ENCODE results near the gene LTB4R. TPM values are rescaled to one million over a fixed set of nuclear protein-coding genes. Genes with fewer than 3 reads are reported as not detected.
A peak's percentile ranks its signal among the peaks of the same experiment; 100 is the strongest.

The LTB4R gene
- total RNA-seq, 1 donor from 2014 or later = 94.9 TPM

DNA sequence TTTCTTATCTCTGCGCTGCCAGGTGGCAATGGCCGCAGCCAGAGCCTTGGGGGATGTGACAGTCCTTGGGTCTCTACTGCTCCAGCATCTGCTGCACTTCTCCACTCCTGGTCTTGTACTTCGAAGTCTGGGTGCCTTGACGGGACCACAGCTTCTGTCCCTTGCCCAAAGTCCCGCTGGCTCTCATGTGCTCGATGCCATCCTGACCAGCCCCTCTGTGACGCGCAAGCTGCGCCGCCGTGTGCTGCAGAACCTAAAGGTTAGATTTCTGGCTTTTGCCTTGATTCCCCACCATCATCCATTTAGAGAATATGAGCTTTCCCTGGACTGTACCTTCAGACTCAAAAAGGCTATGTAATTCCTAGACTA is 7.3 kb upstream of the LTB4R start:
- ATAC-seq = no peak

DNA sequence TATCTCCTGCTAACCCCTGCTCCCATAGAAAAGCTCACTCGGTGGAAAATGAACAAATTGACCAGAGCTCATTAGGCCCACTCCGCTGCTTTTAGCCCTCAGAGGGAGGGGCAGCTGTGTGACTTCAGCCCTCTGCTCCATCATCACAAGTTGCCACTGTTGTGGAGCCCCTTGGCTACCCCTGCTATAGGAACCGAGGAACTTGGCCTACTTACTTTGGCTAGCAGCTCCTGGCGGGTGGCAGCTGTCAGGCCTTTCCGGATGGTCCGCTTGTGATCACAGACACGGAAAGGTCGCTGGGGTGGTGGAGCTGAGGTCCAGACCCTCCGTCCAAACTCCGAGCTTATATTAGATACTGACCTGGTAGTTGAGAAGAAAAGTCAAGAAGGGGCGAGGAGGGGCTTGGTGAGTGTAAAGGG is 4.1 kb upstream of the LTB4R start:
- no peak for ATAC-seq

DNA sequence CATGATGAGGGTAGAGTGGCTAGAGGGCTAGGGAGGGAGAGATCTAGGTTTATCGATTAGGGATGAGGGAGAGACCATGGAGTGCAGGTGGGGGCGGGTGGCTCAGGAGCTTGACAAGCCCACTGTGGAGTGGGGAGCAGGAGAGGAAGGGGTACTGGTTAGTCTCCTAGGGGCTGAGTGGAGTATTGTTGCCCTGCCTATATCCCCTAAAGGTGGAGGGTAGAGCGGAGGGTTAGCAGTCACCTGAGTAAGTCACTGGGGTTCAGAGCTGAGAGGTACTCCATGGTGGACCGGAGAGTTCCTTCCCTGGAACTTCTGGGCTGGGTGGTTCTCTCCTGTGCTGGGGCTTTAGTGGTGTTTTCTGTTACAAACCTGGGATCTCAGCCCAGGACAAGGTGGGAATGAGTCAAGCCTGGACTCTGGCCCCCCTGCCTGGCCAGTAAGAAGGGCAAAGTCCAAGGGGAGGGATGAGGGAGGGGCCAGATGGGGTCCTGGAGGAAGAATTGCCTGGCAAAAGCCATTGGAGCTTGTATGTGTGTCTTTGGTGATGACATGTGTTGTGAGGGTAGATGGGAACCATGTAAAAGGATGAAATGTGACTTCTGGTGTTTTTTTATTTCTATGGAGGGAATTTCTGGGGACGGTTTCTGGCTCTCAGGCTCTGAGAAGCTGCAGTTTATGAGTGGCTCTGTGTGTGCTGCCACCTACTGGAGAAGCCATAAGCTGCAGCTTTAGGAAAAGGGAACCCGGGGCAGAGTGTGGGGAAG is 3.5 kb upstream of the LTB4R start, which contains the start of gene CIDEB:
Gene CIDEB (minus strand): TSS at position 403 of the 767 bp plus-strand sequence. CDS start 119 bp downstream, at position 284.
- peak; percentile 8 for ATAC-seq

DNA sequence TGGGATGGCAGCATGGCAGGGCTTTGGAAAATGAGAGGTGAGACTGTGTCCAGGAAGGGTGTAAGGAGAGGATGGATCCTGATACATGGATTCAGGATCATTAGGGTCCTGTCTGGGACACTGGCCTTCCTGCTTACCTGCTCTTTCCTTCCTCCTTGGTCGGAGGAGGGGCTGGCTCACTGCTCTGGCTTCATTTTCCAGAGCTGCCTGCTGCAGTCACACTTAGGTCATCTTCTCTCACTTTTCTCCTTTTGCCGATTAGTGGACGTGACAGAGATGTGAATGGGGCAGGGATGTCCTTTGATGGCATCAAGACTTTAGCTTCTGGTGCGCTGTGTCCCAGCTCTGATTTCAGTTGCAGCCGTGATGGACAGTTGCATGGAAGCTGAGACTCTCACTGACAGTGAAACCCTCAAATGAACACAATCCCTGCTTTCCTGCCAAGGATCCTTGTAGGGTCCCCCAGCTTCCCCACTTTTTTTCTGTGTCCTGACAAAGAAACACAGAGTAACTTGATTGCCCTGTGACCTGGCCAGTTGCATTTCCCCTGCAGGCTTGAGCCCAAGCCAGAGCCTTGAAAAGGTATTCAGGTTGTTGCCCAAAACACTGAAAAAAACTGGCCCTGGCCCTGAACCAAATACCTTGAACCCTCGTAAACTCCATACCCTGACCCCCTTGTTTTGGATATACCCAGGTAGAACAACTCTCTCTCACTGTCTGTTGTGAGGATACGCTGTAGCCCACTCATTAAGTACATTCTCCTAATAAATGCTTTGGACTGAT is 2.8 kb upstream of the LTB4R start:
- ATAC-seq = no peak

DNA sequence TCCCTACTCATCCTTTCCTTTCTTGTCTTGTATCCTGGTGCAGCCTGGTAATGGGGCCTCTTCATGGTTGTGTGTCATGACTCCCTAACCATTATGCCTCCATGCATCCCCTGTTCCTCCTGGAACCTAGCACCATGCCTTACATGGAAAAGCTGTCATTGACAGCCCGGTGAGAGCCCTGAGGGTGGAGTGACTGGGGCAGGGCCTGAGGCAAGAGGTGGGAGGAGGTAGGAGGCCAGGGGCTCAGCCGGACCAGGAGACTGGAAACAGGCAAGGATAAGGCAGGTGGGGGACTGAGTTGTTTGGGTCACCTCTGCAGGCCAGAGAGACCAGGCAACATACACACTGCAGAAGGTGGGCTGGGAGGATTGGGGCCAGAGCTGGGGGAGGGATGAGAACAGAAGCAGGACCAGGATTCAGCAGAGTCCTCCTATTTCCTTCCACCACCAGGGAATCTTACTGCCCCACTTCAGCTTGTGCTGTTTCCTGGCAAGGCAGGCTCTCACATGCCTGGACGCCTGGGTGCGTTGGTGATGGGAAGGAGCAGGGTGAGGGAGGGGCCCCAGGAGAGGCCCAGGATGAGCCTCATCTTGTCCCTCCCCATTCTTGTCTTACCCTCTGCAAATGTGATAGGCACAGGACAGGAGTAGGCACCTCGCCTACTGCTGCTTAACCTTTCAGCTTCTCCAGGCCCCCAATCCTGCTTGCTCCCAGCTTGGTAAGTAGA is 1.6 kb upstream of the LTB4R start, which contains the start of gene LTB4R2:
Gene LTB4R2 (plus strand): TSS at position 603 of the 727 bp plus-strand sequence. CDS start 525 bp downstream, outside the sequence.
- ATAC-seq = peak; percentile 63

DNA sequence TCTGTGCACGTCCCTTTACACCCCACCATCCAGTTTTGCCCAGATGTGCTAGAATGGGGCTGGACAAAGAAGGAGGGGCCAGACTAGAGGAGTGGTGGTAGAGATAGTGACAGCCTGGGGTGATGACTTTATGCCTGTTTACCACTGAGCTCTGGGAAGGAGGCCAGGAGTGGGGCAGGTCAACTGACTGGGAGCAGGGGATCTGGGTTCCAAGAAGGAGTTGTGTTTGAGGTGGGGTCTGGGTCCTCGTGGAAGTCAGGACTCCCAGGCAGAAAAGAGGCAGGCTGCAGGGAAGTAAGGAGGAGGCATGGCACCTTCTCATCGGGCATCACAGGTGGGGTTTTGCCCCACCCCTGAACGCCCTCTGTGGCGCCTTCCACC is 1.0 kb upstream of the LTB4R start:
- peak; percentile 9 for ATAC-seq

DNA sequence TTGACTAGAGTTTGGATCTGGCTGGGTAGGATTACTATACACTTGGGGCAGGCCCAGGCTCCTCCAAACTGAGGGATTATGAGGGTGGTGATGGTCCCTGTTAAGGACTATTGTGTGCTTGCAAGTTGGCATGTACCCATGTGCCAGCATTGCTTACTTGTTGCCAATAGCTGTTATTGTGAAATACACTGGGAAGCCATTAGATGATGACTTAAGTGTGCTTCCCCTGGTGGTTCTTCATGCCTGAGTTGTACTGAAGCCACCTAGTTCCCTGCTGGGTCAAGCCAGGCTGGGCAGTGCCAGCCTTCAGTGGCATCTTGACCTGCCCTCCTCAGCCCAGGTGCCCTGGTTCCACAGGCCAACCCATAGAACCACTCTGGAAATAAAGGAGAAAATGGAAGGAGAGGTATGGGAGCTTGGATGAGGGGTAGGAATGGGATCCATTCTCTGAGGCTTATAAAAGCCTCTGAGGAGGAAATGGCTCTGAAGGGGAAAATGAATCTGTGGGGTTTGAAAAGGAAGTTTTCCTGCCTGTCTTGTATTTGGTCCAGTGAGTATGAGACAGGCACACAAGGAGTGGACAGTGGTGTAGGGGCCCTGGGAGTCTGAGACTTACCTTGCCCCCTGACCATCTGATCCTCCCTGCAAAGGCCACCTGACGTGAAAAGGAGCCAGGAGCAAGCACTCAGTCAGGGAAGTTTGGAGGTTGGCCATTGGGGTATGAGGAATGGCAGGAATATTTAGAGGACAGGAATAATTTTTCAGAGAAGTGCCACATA is 724 bp downstream of the LTB4R start:
- peak; percentile 2 for ATAC-seq

DNA sequence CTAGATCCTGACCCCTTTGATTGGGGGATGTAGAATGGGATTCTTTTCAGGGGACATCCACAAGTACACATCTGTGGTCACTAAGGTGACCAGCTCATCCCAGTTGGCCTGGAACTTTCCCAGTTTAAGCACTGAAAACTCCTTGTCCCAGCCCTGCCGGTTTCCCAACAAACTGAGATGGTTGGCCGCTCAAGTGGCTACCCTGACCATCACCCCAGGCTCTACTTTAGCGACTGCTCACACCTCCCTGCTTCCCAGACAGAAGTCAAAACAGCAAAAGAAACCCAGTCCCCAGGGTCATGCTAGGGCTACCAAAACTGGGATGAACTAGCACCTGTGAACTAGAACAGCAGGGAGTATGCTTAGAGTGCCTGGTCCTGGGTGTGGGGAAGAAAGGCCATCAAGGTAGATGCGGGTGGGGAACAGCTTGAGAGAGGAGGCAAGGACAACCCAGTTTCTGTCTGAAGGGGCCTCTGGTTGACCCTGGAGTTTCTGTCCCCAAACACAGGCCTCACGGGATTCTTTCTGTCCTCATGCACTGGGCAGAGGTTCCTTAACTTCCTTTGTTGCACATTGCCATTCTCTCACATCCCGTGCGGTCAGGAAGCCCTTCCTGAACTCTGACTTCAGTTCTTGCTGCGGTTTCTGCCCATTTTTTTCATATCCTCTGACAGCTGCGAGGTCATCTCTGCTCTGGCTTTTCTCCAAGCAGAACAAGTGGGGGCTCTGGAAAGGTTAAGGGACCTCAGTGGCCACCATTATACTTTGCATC is 1.6 kb downstream of the LTB4R start:
- no peak for ATAC-seq

DNA sequence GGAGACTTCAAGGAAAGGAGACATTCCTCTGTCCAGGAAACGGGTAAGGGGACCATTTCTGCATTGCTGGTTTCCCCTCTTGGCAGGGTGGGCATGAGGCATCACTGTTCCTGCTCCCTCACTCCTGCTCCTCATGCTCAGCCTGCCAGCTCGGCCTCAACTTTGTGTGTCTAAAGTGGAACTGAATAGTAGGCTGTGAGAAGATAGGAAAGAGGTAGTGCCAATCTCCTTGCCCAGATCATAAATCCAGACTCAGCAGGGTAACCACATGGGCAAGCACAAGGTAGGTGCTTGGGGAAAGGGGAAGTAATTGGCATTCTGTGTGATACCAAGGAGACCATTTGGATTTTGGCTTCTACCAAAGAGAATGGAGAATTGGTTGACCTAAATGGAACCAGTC is 2.6 kb downstream of the LTB4R start:
- no peak for ATAC-seq

DNA sequence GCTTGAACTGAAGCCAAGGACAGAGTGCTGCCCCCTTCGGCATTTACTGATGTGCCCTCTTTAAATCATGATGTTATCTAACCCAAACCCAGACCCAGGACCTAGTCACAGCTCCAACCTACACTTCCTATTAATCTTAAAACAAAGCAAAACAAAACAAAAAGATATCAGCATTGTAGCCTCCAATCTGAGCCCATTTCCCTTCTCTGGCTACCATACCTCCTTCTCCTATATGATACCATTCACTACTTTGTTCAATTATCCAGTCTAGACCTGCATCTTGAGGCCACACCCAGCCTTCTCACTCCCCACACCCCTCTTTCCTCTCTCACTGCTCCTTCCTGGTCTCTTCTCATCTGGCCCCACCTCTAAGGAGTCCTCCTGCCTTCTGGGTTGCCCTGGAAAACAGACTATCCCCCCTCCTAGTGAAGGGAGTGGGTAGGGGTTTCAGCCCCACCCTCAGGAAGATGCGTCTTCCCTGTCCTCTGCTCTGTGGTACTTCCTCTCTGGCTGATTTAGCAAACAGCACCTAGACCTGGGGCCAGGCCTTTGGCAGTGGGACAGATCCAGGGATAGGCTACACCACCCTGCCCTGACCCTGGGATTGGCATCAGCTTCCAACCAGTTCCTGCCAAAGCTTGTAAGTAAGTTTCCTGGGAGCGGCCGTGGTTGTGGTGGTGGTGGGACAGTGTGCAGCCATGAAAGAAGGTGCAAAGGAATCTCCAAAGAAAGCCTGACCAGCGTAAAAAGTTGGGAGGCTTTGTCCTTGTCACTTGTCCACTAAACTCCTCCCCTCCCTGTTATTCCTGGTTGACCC is 3.3 kb downstream of the LTB4R start:
- ATAC-seq = peak; percentile 32

DNA sequence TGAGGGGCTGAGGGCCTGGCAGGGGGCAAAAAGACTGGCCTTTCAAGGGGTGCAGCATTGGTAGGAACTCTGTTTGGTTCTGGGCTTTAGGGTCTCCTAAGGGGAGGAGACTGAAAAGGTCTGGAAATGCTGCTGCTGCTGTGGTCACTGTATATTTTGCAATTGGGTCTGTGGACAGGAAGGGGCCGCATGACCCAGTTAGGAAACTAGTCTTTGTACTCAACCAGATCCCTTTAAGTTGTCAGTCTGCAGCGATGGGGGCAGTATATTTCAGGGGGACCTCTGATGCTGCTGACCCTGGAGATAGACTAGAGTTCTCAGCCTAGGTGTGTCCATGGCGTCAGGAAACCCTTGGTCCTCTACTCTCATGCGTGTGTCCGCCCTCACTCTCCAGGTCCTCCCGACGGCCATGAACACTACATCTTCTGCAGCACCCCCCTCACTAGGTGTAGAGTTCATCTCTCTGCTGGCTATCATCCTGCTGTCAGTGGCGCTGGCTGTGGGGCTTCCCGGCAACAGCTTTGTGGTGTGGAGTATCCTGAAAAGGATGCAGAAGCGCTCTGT is 4.0 kb downstream of the LTB4R start:
- no peak for ATAC-seq

DNA sequence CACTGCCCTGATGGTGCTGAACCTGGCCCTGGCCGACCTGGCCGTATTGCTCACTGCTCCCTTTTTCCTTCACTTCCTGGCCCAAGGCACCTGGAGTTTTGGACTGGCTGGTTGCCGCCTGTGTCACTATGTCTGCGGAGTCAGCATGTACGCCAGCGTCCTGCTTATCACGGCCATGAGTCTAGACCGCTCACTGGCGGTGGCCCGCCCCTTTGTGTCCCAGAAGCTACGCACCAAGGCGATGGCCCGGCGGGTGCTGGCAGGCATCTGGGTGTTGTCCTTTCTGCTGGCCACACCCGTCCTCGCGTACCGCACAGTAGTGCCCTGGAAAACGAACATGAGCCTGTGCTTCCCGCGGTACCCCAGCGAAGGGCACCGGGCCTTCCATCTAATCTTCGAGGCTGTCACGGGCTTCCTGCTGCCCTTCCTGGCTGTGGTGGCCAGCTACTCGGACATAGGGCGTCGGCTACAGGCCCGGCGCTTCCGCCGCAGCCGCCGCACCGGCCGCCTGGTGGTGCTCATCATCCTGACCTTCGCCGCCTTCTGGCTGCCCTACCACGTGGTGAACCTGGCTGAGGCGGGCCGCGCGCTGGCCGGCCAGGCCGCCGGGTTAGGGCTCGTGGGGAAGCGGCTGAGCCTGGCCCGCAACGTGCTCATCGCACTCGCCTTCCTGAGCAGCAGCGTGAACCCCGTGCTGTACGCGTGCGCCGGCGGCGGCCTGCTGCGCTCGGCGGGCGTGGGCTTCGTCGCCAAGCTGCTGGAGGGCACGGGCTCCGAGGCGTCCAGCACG is 4.7 kb downstream of the LTB4R start:
- peak; percentile 56 for ATAC-seq

DNA sequence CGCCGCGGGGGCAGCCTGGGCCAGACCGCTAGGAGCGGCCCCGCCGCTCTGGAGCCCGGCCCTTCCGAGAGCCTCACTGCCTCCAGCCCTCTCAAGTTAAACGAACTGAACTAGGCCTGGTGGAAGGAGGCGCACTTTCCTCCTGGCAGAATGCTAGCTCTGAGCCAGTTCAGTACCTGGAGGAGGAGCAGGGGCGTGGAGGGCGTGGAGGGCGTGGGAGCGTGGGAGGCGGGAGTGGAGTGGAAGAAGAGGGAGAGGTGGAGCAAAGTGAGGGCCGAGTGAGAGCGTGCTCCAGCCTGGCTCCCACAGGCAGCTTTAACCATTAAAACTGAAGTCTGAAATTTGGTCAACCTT is 5.3 kb downstream of the LTB4R start:
- ATAC-seq = peak; percentile 48

DNA sequence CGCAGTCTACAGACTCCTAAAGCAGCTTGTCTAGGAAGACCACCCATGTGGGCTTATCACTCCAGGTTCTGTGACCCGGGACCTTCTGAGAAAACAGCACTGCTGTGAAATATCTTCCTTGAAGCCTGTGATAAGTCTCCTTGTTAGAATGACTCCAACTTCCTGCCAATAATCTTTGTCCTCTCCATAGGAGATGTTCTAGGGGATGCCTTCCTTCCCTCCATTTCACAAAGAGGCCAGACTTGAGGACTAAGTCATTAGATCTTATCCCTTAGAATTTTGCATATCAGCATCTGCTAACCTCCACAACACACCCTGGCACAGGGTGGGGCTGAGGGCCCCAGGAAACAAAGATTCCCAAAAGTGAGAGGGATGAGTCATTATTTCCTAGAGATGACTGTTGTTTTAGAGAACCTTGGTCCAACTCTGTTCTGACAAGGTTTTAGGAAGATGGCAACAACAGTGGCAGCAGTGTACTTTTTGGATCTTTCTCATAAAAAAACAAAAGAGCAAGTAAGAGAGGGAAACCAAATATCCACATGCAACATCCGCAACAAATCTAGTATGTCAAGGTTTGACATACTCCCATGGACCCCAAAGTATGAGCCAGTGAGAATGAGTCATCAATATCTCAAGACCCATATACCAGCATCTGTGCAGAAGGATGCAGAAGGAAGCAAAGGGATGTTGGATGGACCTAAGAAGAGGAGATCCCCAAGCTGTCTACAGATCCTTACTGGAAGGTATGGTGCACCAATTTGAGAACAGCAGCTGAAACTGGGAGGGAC is 6.0 kb downstream of the LTB4R start:
- ATAC-seq = peak; percentile 36

DNA sequence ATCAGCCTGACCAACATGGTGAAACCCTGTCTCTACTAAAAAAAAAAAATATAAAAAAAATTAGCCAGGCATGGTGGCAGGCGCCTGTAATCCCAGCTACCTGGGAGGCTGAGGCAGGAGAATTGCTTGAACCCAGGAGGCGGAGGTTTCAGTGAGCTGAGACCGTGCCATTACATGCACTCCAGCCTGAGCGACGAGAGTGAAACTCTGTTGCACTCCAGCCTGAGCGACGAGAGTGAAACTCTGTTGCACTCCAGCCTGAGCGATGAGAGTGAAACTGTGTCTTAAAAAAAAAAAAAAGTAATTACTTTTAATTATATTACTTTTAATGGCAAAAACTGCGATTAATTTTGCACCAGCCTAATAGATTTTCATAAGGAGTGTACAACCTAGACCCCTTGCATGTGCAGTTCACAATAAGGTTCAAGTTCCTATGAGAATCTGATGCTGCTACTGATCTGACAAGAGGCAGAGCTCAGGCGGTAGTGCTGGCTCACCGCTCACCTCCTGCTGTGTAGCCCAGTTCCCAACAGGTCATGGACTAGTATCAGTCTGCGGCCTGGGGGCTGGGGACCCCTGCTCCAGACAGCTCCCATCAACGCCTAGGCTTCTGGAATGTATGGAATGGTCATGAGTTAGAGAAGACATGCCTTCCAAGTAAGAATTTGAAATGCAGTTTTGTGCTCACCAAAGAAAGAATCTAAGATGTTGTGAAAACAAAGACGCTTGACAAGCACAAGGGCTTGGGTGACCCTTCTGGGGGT is 10.1 kb downstream of the LTB4R start:
- no peak for ATAC-seq

DNA sequence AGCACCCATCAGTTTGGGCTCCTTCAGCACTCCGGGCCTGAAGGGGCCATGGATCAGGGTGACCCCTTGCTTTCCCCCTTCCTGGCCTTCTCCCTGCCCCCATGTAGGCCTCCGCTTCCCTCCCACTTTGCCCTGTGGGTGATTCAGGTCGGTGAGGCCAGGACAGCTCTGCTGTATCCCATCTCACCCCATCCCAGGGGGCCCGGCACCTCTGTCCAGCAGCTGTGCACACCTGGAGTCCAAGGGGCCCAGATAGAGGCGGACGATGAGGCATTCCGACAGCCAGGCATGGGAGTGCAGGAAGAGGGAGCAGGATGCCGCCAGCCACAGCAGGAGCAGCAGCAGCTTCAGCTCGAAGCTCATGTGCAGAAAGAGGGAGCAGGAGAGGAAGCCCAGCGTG is 11.4 kb downstream of the LTB4R start:
- no peak for ATAC-seq

DNA sequence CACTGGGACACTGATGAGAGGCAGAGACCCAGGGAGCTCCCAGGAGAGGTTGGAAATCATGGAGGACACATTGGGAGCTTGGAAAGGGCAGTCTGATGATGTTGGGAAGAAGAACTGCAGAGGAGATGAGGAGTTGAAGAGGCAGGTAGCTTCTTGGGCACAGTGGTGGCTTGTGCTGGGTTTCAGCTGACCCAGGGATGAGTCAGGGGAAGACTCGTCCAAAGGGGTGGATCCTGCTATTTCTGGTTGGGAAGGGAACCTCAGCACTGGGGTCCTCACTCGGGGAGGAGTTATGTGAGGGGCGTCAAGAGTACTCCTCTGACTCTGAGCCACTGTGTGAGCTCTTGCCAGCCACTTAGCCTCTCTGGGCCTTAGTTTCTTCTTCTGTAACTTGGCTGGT is 12.0 kb downstream of the LTB4R start:
- ATAC-seq = no peak

DNA sequence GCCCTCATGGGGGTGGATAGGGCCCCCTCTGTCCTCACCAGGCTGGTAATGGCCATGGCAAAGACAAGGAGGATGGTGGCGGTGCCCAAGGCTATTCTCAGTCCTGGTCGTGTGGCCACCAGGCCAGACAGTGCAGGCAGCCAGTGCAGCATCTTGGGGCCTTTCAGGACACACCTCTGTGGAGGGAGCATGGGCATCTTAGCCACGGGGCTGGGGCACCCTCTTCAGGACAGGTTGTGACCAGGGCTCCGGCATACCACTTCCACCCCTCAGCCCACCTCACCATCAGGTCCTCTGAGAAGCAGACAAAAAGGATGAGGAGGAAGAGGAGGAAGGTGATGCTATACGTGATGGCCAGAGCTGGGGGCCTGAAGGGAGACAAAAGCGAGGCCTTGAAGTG is 12.7 kb downstream of the LTB4R start:
- no peak for ATAC-seq
